Measurements from ENCODE around the gene ZRANB3.

GRCh38 chr2:135281379-135281778, 249.6 kb downstream of the ZRANB3 start:
- TF ChIP-seq, protein P1, sequence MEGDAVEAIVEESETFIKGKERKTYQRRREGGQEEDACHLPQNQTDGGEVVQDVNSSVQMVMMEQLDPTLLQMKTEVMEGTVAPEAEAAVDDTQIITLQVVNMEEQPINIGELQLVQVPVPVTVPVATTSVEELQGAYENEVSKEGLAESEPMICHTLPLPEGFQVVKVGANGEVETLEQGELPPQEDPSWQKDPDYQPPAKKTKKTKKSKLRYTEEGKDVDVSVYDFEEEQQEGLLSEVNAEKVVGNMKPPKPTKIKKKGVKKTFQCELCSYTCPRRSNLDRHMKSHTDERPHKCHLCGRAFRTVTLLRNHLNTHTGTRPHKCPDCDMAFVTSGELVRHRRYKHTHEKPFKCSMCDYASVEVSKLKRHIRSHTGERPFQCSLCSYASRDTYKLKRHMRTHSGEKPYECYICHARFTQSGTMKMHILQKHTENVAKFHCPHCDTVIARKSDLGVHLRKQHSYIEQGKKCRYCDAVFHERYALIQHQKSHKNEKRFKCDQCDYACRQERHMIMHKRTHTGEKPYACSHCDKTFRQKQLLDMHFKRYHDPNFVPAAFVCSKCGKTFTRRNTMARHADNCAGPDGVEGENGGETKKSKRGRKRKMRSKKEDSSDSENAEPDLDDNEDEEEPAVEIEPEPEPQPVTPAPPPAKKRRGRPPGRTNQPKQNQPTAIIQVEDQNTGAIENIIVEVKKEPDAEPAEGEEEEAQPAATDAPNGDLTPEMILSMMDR (conservative IDR thresholded peaks at IDR 0.05): no peak
- no peak for TF ChIP-seq ZFX (IDR thresholded peaks at IDR 0.05)
